GM12878 (cell line): ENCODE results near the gene FOXP1. TPM values are rescaled to one million over a fixed set of nuclear protein-coding genes. Genes with fewer than 3 reads are reported as not detected.

Source experiments
- ATAC-seq: fragments of 200-7000 bp; cut with Tn5 transposase; 3 replicates; pipeline ENCODE4 v1.9.1; 2020; ENCODE audit warnings: mild to moderate bottlenecking, moderate library complexity
- BruUV-seq: library from RNA; stranded (reverse); fragments of 400-500 nt; replicated peaks from 2 replicates; lab custom pipeline; 2021; lab: Mats Ljungman, UMichigan
- CTCF ChIA-PET: fragments of 300-600 bp; sonication (Branson Sonifier 250); formaldehyde crosslinking; extraction: SDS; loops from one replicate; lab custom pipeline; 2021; ENCODE audit warnings: inconsistent platforms; lab: Yijun Ruan, JAX
- POLR2A ChIA-PET: fragments of 350-600 bp; formaldehyde crosslinking; extraction: SDS; loops from one replicate; lab custom pipeline; 2021; ENCODE audit warnings: inconsistent platforms; lab: Charles Lee
- RAD21 ChIA-PET: fragments of 300-600 bp; sonication (Branson Sonifier 250); formaldehyde crosslinking; loops from one replicate; lab custom pipeline; 2023; ENCODE audit warnings: antibody characterized with exemption; ENCODE audit not compliant: unreplicated experiment; lab: Charles Lee
- SMC1A ChIA-PET: fragments of 300-600 bp; sonication (Branson Sonifier 250); formaldehyde crosslinking; loops from one replicate; lab custom pipeline; 2023; ENCODE audit not compliant: unreplicated experiment, uncharacterized antibody; lab: Charles Lee
- DNase-seq: peaks from one replicate; pipeline ENCODE4 v3.0.0-alpha.2; 2011; ENCODE audit warnings: low read depth, low spot score
- FAIRE-seq: peaks from 3 replicates; lab custom pipeline; 2011; peaks lifted over from hg19 to GRCh38; lab: Jason Lieb, UNC
- H2AFZ ChIP-seq: 2 replicates; pipeline ENCODE4 v1.6.0; 2011; ENCODE audit warnings: low read depth, low read length, control low read depth; ENCODE audit not compliant: control insufficient read depth
- H3K27ac ChIP-seq: 2 replicates; pipeline ENCODE4 v1.5.1; 2011; ENCODE audit warnings: control low read depth; ENCODE audit not compliant: control insufficient read depth, insufficient read depth
- H3K27me3 ChIP-seq, 2 experiments: replicated peaks in 1 of 2; 2 replicates each; pipeline versions ENCODE4 v1.6.0 to v1.6.1; 2011; ENCODE audit warnings: low read length in 1 of 2; ENCODE audit not compliant: control insufficient read depth in 2 of 2, insufficient read depth in 2 of 2
- H3K36me3 ChIP-seq, 2 experiments: 2 replicates each; pipeline ENCODE4 v1.5.1; 2011; ENCODE audit warnings: low read length in 1 of 2; ENCODE audit not compliant: control insufficient read depth in 2 of 2, insufficient read depth in 2 of 2
- H3K4me1 ChIP-seq: 2 replicates; pipeline ENCODE4 v1.6.1; 2011; ENCODE audit warnings: mild to moderate bottlenecking, low read length, moderate library complexity, mixed read lengths; ENCODE audit not compliant: control insufficient read depth, insufficient read depth
- H3K4me2 ChIP-seq: 2 replicates; pipeline ENCODE4 v1.6.0; 2011; ENCODE audit warnings: control low read depth; ENCODE audit not compliant: control insufficient read depth, insufficient read depth
- H3K4me3 ChIP-seq: fragments of 200-600 bp; sonication (generic); 2 replicates; pipeline ENCODE4 v1.5.1; 2016
- H3K79me2 ChIP-seq: 2 replicates; pipeline ENCODE4 v1.6.0; 2011; ENCODE audit warnings: low read length; ENCODE audit not compliant: control insufficient read depth, insufficient read depth
- H3K9ac ChIP-seq: 2 replicates; pipeline ENCODE4 v1.8.0; 2011; ENCODE audit warnings: low read length, control low read depth, mixed read lengths; ENCODE audit not compliant: control insufficient read depth, insufficient read depth
- H3K9me3 ChIP-seq: replicated peaks from 3 replicates; pipeline ENCODE4 v1.5.1; 2011; ENCODE audit warnings: mild to moderate bottlenecking, low read length; ENCODE audit not compliant: control insufficient read depth, insufficient read depth
- H4K20me1 ChIP-seq: 2 replicates; pipeline ENCODE4 v1.6.0; 2011; ENCODE audit not compliant: control insufficient read depth, insufficient read depth
- DPF2 ChIP-seq: fragments of 450-650 bp; IDR thresholded peaks from 2 replicates; pipeline ENCODE4 v1.6.1; 2017; ENCODE audit warnings: mild to moderate bottlenecking
- MYB ChIP-seq: fragments of 150-350 bp; IDR thresholded peaks from 2 replicates; pipeline ENCODE4 v1.6.1; 2014; ENCODE audit warnings: mild to moderate bottlenecking, low read depth, low read length, borderline replicate concordance
- SPI1 ChIP-seq: IDR thresholded peaks from 2 replicates; pipeline ENCODE4 v1.6.1; 2011; ENCODE audit warnings: low read depth, mild to moderate bottlenecking, low read length, moderate library complexity, borderline replicate concordance; ENCODE audit not compliant: insufficient read depth
- SREBF2 ChIP-seq: IDR thresholded peaks from 2 replicates; pipeline ENCODE4 v1.6.1; 2012; ENCODE audit warnings: mild to moderate bottlenecking, low read length
- SRF ChIP-seq, 2 experiments: IDR thresholded peaks; 2 replicates each; pipeline ENCODE4 v1.6.1; 2011; ENCODE audit warnings: low read depth in 2 of 2, low read length in 2 of 2, mild to moderate bottlenecking in 1 of 2, moderate library complexity in 1 of 2
- SUPT20H ChIP-seq: IDR thresholded peaks from 2 replicates; pipeline ENCODE4 v1.6.1; 2011; ENCODE audit warnings: low read depth, mild to moderate bottlenecking, low read length, moderate library complexity, borderline replicate concordance; ENCODE audit not compliant: control insufficient read depth
- TARDBP ChIP-seq: IDR thresholded peaks from 2 replicates; pipeline ENCODE4 v1.6.1; 2016; ENCODE audit warnings: borderline replicate concordance
- TCF3 ChIP-seq: IDR thresholded peaks from 2 replicates; pipeline ENCODE4 v1.6.1; 2012; ENCODE audit warnings: low read depth, mild to moderate bottlenecking, low read length, borderline replicate concordance; ENCODE audit not compliant: insufficient read depth
- WGBS: methylation state at CpG from one replicate; pipeline ENCODE4 v1.1.6; 2016; ENCODE audit warnings: low lambda C conversion rate; ENCODE audit not compliant: insufficient replicate concordance, insufficient coverage; ENCODE audit errors: missing lambda C conversion rate; 5-methylcytosine and 5-hydroxymethylcytosine counted together
- in situ Hi-C: fragments of 300-500 bp; cut with MboI; formaldehyde crosslinking; loops from 9 replicates; pipeline ENCODE4 v1.14.3; 2018; ENCODE audit warnings: mixed read lengths
- intact Hi-C: fragments of 100-400 bp; cut with micrococcal nuclease; formaldehyde crosslinking; loops from one replicate; pipeline ENCODE4 v1.14.2; 2022; ENCODE audit not compliant: unreplicated experiment
- polyA plus RNA-seq, 11 experiments: library from polyadenylated mRNA; depleted of rRNA in 4 of 11; unstranded in 6 of 11; stranded (reverse) in 5 of 11; fragments of >200 nt; fragmentation: Nextera tagmentation in 4 of 11; fragmentation: Illumina TruSeq in 1 of 11; extraction: Ambion mirVana in 4 of 11; extraction: Trizol in 1 of 11; gene quantifications; 1 replicate in 1 of 11; 2 replicates in 10 of 11; pipeline versions ENCODE4 v1.2.1 to v1.2.3, GENCODE V29; 2011 to 2016; ENCODE audit warnings: inconsistent platforms in 2 of 11, missing spikeins in 2 of 11, low read depth in 1 of 11
- total RNA-seq, 4 experiments: library from RNA; depleted of rRNA in 3 of 4; stranded (reverse); fragments of >200 nt in 3 of 4; fragmentation: Illumina TruSeq in 1 of 4; extraction: Trizol in 1 of 4; gene quantifications; 2 replicates each; pipeline versions ENCODE4 v1.2.1 to v1.2.3, GENCODE V29; 2013 to 2021
- TF ChIP-seq, protein P1 (sequence below): fragments of 450-650 bp; IDR thresholded peaks from 2 replicates; pipeline ENCODE4 v1.6.1; 2016; ENCODE audit warnings: mild to moderate bottlenecking
- TF ChIP-seq, protein P2 (sequence below): fragments of 450-650 bp; IDR thresholded peaks from 2 replicates; pipeline ENCODE4 v1.6.1; 2017; ENCODE audit warnings: mild to moderate bottlenecking, low read depth, inconsistent platforms; ENCODE audit not compliant: poor library complexity, severe bottlenecking

The FOXP1 gene
- total and polyA plus RNA-seq, 10 of the 15 experiments (the other 5 are each of a cell fraction or from before 2014, with no cell fraction given) = 0.05 to 1.6 (median 0.20) TPM; not detected in 1

DNA sequence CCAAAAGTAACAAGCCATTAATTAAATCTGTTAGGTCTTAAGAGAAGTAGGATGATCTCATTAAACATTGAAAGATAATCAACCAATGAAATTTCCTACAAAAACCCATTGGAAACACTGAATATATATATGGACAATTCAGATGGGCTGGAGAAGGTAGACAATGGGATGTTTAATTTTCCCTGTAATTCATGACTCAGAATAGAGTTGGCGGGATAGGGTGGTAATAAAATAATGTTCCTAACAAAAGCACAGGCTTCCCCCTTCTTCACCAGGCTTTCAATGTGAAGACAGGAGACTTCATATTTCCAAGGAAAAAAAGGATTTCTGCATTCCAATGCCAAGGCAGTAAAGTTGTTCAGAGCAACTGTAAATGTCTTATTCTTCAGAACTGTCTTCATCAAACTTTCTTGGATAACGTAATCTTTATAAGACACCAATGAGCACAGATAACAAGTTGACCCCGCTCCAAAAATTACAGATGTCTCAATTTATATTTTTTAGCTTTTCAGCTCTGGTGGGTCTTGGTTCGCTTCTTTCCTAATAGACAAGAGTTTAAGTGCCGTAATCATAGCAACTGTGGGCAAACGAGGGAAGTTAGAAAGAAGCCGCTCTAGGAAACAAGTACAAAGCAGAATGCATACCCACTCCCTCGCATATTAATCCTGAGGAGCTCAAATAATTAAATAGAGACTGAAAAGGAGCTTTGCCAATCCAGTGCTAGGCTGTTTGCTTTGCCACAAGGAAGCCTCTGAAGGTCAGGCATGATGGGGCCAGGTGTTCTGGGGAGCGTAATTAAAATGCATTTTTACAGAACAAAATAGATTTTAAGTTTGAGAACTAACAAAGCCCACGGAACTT is 377.0 kb downstream of the FOXP1 start:
- FAIRE-seq (no peak), ATAC-seq (no peak), DNase-seq (no peak)
- ChIA-PET CTCF (no interaction called here), RAD21 (no interaction called here), SMC1A (no interaction called here), POLR2A (no interaction called here)
- TF ChIP-seq, protein P1, sequence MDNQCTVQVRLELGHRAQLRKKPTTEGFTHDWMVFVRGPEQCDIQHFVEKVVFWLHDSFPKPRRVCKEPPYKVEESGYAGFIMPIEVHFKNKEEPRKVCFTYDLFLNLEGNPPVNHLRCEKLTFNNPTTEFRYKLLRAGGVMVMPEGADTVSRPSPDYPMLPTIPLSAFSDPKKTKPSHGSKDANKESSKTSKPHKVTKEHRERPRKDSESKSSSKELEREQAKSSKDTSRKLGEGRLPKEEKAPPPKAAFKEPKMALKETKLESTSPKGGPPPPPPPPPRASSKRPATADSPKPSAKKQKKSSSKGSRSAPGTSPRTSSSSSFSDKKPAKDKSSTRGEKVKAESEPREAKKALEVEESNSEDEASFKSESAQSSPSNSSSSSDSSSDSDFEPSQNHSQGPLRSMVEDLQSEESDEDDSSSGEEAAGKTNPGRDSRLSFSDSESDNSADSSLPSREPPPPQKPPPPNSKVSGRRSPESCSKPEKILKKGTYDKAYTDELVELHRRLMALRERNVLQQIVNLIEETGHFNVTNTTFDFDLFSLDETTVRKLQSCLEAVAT = no peak
- TF ChIP-seq, protein P2, sequence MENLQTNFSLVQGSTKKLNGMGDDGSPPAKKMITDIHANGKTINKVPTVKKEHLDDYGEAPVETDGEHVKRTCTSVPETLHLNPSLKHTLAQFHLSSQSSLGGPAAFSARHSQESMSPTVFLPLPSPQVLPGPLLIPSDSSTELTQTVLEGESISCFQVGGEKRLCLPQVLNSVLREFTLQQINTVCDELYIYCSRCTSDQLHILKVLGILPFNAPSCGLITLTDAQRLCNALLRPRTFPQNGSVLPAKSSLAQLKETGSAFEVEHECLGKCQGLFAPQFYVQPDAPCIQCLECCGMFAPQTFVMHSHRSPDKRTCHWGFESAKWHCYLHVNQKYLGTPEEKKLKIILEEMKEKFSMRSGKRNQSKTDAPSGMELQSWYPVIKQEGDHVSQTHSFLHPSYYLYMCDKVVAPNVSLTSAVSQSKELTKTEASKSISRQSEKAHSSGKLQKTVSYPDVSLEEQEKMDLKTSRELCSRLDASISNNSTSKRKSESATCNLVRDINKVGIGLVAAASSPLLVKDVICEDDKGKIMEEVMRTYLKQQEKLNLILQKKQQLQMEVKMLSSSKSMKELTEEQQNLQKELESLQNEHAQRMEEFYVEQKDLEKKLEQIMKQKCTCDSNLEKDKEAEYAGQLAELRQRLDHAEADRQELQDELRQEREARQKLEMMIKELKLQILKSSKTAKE = no peak
- TF ChIP-seq DPF2 (no peak), SRF (IDR thresholded peaks at IDR 0.05; ENCODE audit: low read depth in 2 of 2, low read length in 2 of 2) (no peak), SUPT20H (no peak), SREBF2 (no peak), MYB (no peak), TARDBP (no peak), TCF3 (no peak), SPI1 (no peak)
- Histone ChIP-seq H3K4me2 (no peak overlapping the region), H4K20me1 (no peaks in the 10 kb centered on the region), H3K4me3 (no peak overlapping the region), H3K27me3 (peaks cover 3 to 4% of the 10 kb centered on the region in 2 experiments; a peak in 3 of 4 replicates), H2AFZ (no peak overlapping the region), H3K27ac (no peak overlapping the region), H3K9me3 (no peaks in the 10 kb centered on the region), H3K79me2 (no peaks in the 10 kb centered on the region), H3K4me1 (no peaks in the 10 kb centered on the region), H3K9ac (no peak overlapping the region), H3K36me3 (no peaks in the 10 kb centered on the region)
- in situ Hi-C loops = no loop called here
- intact Hi-C loops = no loop called here
- BruUV-seq = no TSS peak
- WGBS = 37% methylated on average over 10 of the region's 10 CpGs
